ENCODE results near the gene CEP164.

- no peak for TF ChIP-seq CTCF (IDR thresholded peaks at IDR 0.05)
- no peak for TF ChIP-seq POLR2A (IDR thresholded peaks at IDR 0.05)
Measured at GRCh38 chr11:117462183-117462863, 134.7 kb downstream of the CEP164 start.

Data from thyroid gland (tissue), 4 donors.